Lung (tissue), 12 donors: ENCODE data around the gene NT5C1B. TPM values are rescaled to one million over a fixed set of nuclear protein-coding genes. Genes with fewer than 3 reads are reported as not detected.

Experiments
- ATAC-seq: fragments of 200-7000 bp; cut with Tn5 transposase; one replicate; pipeline ENCODE4 v1.9.1; 2020; ENCODE audit warnings: moderate number of reproducible peaks; ENCODE audit not compliant: insufficient read depth, low FRiP score
- DNase-seq, 3 donors: peaks; one replicate each; pipeline ENCODE4 v3.0.0-alpha.2; 2013 to 2017
- H3K27ac ChIP-seq, 2 donors: one replicate each; pipeline ENCODE4 v1.5.1; 2013; ENCODE audit warnings: mild to moderate bottlenecking in 2 of 2, moderate library complexity in 2 of 2, control low read depth in 1 of 2, inconsistent platforms in 1 of 2, low read depth in 1 of 2, low read length in 1 of 2
- H3K27me3 ChIP-seq, 3 donors: one replicate each; pipeline ENCODE4 v1.5.1; 2013; ENCODE audit warnings: low read length in 2 of 3; ENCODE audit not compliant: control insufficient read depth in 3 of 3, insufficient read depth in 3 of 3
- H3K36me3 ChIP-seq, 4 donors: one replicate each; pipeline ENCODE4 v1.5.1; 2013; ENCODE audit warnings: low read length in 4 of 4, mild to moderate bottlenecking in 1 of 4, moderate library complexity in 1 of 4; ENCODE audit not compliant: control insufficient read depth in 4 of 4, insufficient read depth in 4 of 4
- H3K4me1 ChIP-seq, 5 donors: one replicate each; pipeline ENCODE4 v1.5.1; 2013; ENCODE audit warnings: low read length in 5 of 5, mild to moderate bottlenecking in 2 of 5, moderate library complexity in 1 of 5; ENCODE audit not compliant: control insufficient read depth in 5 of 5, insufficient read depth in 5 of 5
- H3K4me3 ChIP-seq: one replicate; pipeline ENCODE4 v1.5.1; 2013; ENCODE audit warnings: mild to moderate bottlenecking, control low read depth, moderate library complexity
- H3K9ac ChIP-seq, 2 donors: one replicate each; pipeline ENCODE4 v1.5.1; 2013; ENCODE audit warnings: low read length in 2 of 2, control low read depth in 1 of 2; ENCODE audit not compliant: insufficient read depth in 1 of 2
- H3K9me3 ChIP-seq, 4 donors: one replicate each; pipeline ENCODE4 v1.5.1; 2013; ENCODE audit warnings: low read length in 3 of 4, mild to moderate bottlenecking in 1 of 4, moderate library complexity in 1 of 4; ENCODE audit not compliant: control insufficient read depth in 4 of 4, insufficient read depth in 3 of 4
- CTCF ChIP-seq: IDR thresholded peaks from 2 replicates; pipeline ENCODE4 v1.5.1; 2012; ENCODE audit warnings: mild to moderate bottlenecking; ENCODE audit errors: control extremely low read depth, extremely low read depth
- WGBS, 2 donors: extraction: QIAGEN DNeasy Blood & Tissue Kit; methylation state at CpG; one replicate each; pipeline ENCODE4 v1.1.7; 2013; 5-methylcytosine and 5-hydroxymethylcytosine counted together
- polyA plus RNA-seq, 2 donors: library from polyadenylated mRNA; stranded (reverse); fragments of 200-250 nt; gene quantifications; one replicate each; pipeline ENCODE4 v1.2.1, GENCODE V29; 2013
- total RNA-seq, 2 donors: library from RNA; depleted of rRNA in 1 of 2; stranded (reverse); fragments of >200 nt in 1 of 2; gene quantifications; one replicate each; pipeline ENCODE4 v1.2.1, GENCODE V29; 2014 to 2021
- donor health status: control.
- donor health status: control.
- donor health status: Bipolar disorder and iron deficiency.
- donor health status: healthy.
- donor health status: DM: yes; HTN: yes; CAD: no.

Gene NT5C1B
- total and polyA plus RNA-seq, 4 donors, result not detected

GRCh38 chr2:18580606-18581005 lies 8.8 kb downstream of the NT5C1B start:
- no peak for DNase-seq
- Histone ChIP-seq H3K27me3 (no peaks in the 10 kb centered on the region), H3K4me1 (no peaks in the 10 kb centered on the region), H3K36me3 (no peaks in the 10 kb centered on the region), H3K4me3 (no peak overlapping the region), H3K9ac (no peak overlapping the region), H3K27ac (no peak overlapping the region), H3K9me3 (peaks cover 0 to 6% (median under 1%) of the 10 kb centered on the region in 4 donors)
- ATAC-seq, result no peak
- 95 to 96% methylated on average over 3 of the region's 3 CpGs for WGBS, 2 donors
- no peak for TF ChIP-seq CTCF

GRCh38 chr2:18578033-18578432 lies 11.3 kb downstream of the NT5C1B start:
- TF ChIP-seq CTCF, result no peak
- no peak for DNase-seq
- Histone ChIP-seq H3K9ac (no peak overlapping the region), H3K9me3 (peaks cover 0 to 6% (median under 1%) of the 10 kb centered on the region in 4 donors), H3K27ac (no peak overlapping the region), H3K4me3 (no peak overlapping the region), H3K4me1 (no peaks in the 10 kb centered on the region), H3K36me3 (no peaks in the 10 kb centered on the region), H3K27me3 (no peaks in the 10 kb centered on the region)
- ATAC-seq, result no peak

GRCh38 chr2:18566145-18566769 lies 23.1 kb downstream of the NT5C1B start:
- DNase-seq, result peak in 2 of 3 donors; percentile 44 to 52
- H3K4me1 ChIP-seq, result peaks cover 0 to 1% (median 0%) of the 10 kb centered on the region in 5 donors
- no peak overlapping the region for H3K27ac ChIP-seq
- no peak overlapping the region for H3K9ac ChIP-seq
- 67 to 68% methylated on average over 1 of the region's 1 CpG for WGBS, 2 donors
- no peak for ATAC-seq
- H3K4me3 ChIP-seq, result no peak overlapping the region
- H3K9me3 ChIP-seq, result no peaks in the 10 kb centered on the region
- H3K27me3 ChIP-seq, result no peaks in the 10 kb centered on the region
- peaks cover 0 to 3% (median 0%) of the 10 kb centered on the region in 4 donors for H3K36me3 ChIP-seq
- TF ChIP-seq CTCF, result no peak

GRCh38 chr2:18560797-18561085 lies 28.6 kb downstream of the NT5C1B start:
- Histone ChIP-seq H3K27me3 (no peaks in the 10 kb centered on the region), H3K9me3 (no peaks in the 10 kb centered on the region), H3K4me3 (peak overlapping the region; percentile 96), H3K9ac (peak overlapping the region in 1 of 2 donors; percentile 77), H3K4me1 (peaks cover 0 to 28% (median 12%) of the 10 kb centered on the region in 5 donors), H3K36me3 (peaks cover 0 to 6% (median 2%) of the 10 kb centered on the region in 4 donors), H3K27ac (peak overlapping the region; percentile 84 to 99)
- 2 to 5% methylated on average over 3 of the region's 3 CpGs for WGBS, 2 donors
- no peak for TF ChIP-seq CTCF
- no peak for DNase-seq
- ATAC-seq, result no peak
